Right ventricle myocardium inferior (tissue), 1 donor: Measurements from ENCODE around the gene NAB1. TPM values are rescaled to one million over a fixed set of nuclear protein-coding genes. Genes with fewer than 3 reads are reported as not detected.

Experiments
- ATAC-seq: fragments of 200-7000 bp; cut with Tn5 transposase; one replicate; pipeline ENCODE4 v1.9.1; 2020; ENCODE audit warnings: mild to moderate bottlenecking, moderate library complexity
- DNase-seq: peaks from one replicate; pipeline ENCODE4 v3.0.0; 2021; ENCODE audit errors: missing footprints
- intact Hi-C: fragments of 100-400 bp; cut with DNase I; formaldehyde crosslinking; loops from one replicate; pipeline ENCODE4 v1.11.0; 2022
- total RNA-seq: library from RNA; stranded (reverse); fragmentation: NEBNext Ultra II Directional; extraction: Animal tissue kit (Norgen Biotek cat#: 25700); gene quantifications from one replicate; pipeline ENCODE4 v1.2.1, GENCODE V29; 2021
- donor health status: DM: no; HTN: yes; CAD: no; lungs with severe emphysema.

NAB1 gene
- total RNA-seq, 1 donor from 2014 or later: 27.5 TPM

DNA sequence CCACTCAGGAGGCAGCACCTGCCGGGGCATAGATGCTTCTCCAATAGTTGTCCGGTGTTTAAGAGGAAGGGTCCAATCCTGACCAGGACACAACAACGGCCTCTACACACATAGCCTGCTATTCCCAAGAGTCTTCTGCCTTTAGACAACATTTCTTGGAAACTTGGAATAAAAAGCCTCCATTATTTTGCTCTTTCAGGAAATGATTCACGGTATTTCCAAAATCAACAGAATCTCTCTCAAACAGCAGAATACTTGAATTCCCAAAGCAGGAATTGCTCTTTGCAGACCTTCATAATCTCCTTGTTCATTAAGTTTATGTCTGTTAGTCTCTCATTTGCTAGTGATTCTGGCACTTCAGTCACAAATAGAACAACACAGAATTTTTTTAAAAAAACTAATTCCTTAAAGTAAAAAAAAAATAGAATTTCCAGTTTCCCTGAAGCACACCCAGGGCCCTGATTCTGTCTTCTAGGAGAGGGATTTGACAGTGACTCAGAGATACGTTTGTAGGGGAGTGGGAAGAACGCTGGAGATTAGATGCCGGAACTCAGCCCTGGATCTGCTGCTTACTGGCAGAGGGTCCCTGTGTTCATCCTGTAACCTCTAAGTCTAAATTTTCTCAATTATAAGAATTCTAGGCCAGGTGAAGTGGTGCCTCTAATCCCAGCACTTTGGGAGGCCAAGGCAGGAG is 74.7 kb downstream of the NAB1 start:
- no peak for DNase-seq
- no peak for ATAC-seq
- intact Hi-C loops: no loop called here

DNA sequence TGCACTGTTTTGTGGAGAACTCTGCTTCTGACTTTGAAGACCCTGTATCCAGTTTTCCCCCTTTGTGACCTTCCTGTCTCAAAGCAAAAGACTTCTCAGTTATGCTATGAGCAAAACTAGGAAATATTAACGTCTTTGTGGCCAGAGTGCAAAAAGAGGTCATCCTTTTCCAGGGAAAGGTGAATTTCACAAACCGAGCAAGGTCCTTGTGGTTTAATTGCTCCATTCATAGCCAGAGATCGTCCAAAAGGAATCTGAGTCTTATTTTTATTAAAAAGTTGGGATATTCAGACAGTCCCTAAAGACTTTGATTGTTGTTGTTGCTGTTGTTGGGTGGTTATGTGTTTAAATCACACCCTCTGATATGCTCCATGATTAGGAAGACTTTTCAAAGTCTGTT is 77.4 kb downstream of the NAB1 start:
- no peak for ATAC-seq
- intact Hi-C loops: no loop called here
- DNase-seq: no peak

DNA sequence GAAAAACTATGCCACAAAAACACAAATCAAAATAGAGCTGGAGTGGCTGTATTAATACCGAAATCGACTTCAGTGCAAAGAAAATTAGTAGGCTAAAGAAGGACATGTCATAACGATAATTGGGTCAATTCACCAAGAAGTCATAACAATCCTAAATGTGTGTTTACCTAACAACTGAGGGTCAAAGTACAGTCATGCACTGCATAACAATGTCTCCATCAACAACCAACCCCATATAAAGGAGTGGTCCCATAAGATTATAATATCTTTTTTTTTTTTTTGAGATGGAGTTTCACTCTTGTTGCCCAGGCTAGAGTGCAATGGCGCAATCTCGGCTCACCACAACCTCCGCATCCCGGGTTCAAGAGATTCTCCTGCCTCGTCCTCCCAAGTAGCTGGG is 87.5 kb downstream of the NAB1 start:
- DNase-seq (no peak), ATAC-seq (no peak)
- intact Hi-C loops: no loop called here

DNA sequence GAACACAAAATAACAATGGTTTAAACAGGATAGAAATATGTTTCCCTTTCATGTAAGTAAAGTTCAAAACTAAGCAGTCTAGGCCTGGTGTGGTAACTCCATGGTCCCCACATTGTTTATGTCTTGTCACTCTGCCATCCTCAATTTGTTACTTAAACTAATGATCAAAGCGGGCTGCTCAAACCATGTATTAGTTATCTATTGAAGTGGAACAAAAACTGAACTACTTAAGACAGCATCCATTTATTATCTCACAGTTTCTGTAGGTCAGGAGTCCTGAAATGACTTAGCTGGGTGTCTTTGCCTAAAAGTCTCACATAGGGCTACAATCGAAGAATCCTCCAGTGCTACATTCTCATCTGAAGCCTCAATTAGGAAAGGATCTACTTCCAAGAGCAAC is 91.6 kb downstream of the NAB1 start:
- ATAC-seq (no peak), DNase-seq (no peak)
- intact Hi-C loops: no loop called here

Other genes starting within 250 kb of the NAB1 start
- 19.7 TPM for gene MFSD6, start 240.7 kb upstream of the NAB1 start, total RNA-seq
- 3.5 TPM for gene NEMP2, start 114.4 kb upstream of the NAB1 start, total RNA-seq
- gene GLS, start 231.7 kb downstream of the NAB1 start, total RNA-seq: 44.8 TPM